ENCODE measurements around the gene TBC1D30. TPM values are rescaled to one million over a fixed set of nuclear protein-coding genes. Genes with fewer than 3 reads are reported as not detected.

TBC1D30 gene
- total RNA-seq, 4 donors from 2014 or later: 7.0 to 31.3 (median 9.0) TPM

GRCh38 chr12:64806593-64807460 lies 17.6 kb upstream of the TBC1D30 start:
- intact Hi-C loops (cut with DNase I): no loop called here

GRCh38 chr12:64808110-64808509 lies 16.3 kb upstream of the TBC1D30 start:
- Histone ChIP-seq H3K36me3 (no peaks in the 10 kb centered on the region), H3K27me3 (no peaks in the 10 kb centered on the region), H3K4me3 (replicated peaks in 1 of 3) (no peak overlapping the region), H3K27ac (no peak overlapping the region), H3K4me1 (no peaks in the 10 kb centered on the region), H3K9me3 (no peaks in the 10 kb centered on the region)
- no peak for DNase-seq
- 63 to 71% methylated on average over 5 of the region's 5 CpGs for WGBS, 2 donors
- TF ChIP-seq CTCF (IDR thresholded peaks at IDR 0.05) (no peak), POLR2A (IDR thresholded peaks at IDR 0.05) (no peak)
- intact Hi-C loops (cut with DNase I): no loop called here

More at GRCh38 chr12:64806593-64807460, 17.6 kb upstream of the TBC1D30 start:
- Histone ChIP-seq H3K4me3 (replicated peaks in 1 of 3) (no peak overlapping the region), H3K36me3 (no peaks in the 10 kb centered on the region), H3K27ac (no peak overlapping the region), H3K4me1 (no peaks in the 10 kb centered on the region), H3K27me3 (no peaks in the 10 kb centered on the region), H3K9me3 (no peaks in the 10 kb centered on the region)
- TF ChIP-seq POLR2A (IDR thresholded peaks at IDR 0.05): no peak
- no peak for TF ChIP-seq CTCF (IDR thresholded peaks at IDR 0.05)
- WGBS, 2 donors: 87 to 89% methylated on average over 7 of the region's 7 CpGs
- DNase-seq: no peak

- intact Hi-C loops (cut with DNase I): no loop called here
- WGBS, 2 donors: 90% methylated on average over 1 of the region's 1 CpG
Observed at GRCh38 chr12:64810831-64811230, 13.6 kb upstream of the TBC1D30 start.

GRCh38 chr12:64813723-64814122 lies 10.7 kb upstream of the TBC1D30 start:
- no peaks in the 10 kb centered on the region for H3K36me3 ChIP-seq
- intact Hi-C loops (cut with DNase I): no loop called here
- 60 to 84% methylated on average over 3 of the region's 3 CpGs for WGBS, 2 donors
- H3K4me3 ChIP-seq (replicated peaks in 1 of 3): no peak overlapping the region
- H3K4me1 ChIP-seq: no peaks in the 10 kb centered on the region
- H3K27ac ChIP-seq: no peak overlapping the region
- DNase-seq: no peak
- no peaks in the 10 kb centered on the region for H3K9me3 ChIP-seq
- no peaks in the 10 kb centered on the region for H3K27me3 ChIP-seq
- TF ChIP-seq POLR2A (IDR thresholded peaks at IDR 0.05) (no peak), CTCF (IDR thresholded peaks at IDR 0.05) (no peak)

More at GRCh38 chr12:64810831-64811230, 13.6 kb upstream of the TBC1D30 start:
- Histone ChIP-seq H3K9me3 (no peaks in the 10 kb centered on the region), H3K4me3 (replicated peaks in 1 of 3) (no peak overlapping the region), H3K27me3 (no peaks in the 10 kb centered on the region), H3K27ac (no peak overlapping the region), H3K36me3 (no peaks in the 10 kb centered on the region), H3K4me1 (no peaks in the 10 kb centered on the region)
- no peak for DNase-seq
- TF ChIP-seq CTCF (IDR thresholded peaks at IDR 0.05) (no peak), POLR2A (IDR thresholded peaks at IDR 0.05) (no peak)

- Histone ChIP-seq H3K4me1 (no peaks in the 10 kb centered on the region), H3K36me3 (no peaks in the 10 kb centered on the region), H3K27ac (no peak overlapping the region), H3K9me3 (no peaks in the 10 kb centered on the region), H3K4me3 (replicated peaks in 1 of 3) (no peak overlapping the region), H3K27me3 (no peaks in the 10 kb centered on the region)
- TF ChIP-seq CTCF (IDR thresholded peaks at IDR 0.05) (no peak), POLR2A (IDR thresholded peaks at IDR 0.05) (no peak)
- WGBS, 2 donors: 54 to 59% methylated on average over 2 of the region's 2 CpGs
- intact Hi-C loops (cut with DNase I): no loop called here
- peak in 1 of 2 donors; percentile 12 for DNase-seq
Observed at GRCh38 chr12:64814432-64814831, 10.0 kb upstream of the TBC1D30 start.
